ENCODE data around the gene C16orf74.

DNA sequence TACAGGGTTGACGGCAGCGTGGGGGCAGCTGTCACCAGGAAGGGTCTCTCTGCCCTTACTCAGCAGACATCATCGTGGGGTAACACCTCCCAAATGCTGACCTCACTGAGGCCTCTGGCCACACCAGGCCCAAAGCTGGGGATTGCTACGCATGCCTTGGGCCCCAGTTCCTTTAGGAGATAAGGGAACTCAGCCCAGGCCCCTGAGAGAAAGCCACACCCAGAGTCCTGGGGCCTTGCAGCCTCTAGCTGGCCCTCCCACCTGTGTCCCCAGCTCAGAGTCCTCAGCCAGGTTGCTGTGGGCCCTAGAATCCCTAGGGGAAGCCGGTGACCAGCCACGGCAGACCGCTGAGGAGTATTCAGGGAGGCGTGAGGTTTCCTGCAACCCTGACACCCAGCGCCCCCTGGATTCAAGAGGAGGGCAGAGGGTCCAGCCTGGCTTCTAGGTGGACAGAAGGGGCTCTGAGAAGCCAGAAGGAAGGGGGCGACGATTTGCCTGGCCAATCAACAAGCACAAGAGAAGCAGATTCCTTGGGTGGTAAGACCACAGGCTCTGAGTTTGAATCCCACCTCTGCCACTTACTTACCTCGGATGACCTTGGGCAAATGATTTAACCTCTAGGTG is 51.8 kb downstream of the C16orf74 start:
- TF ChIP-seq CTCF (IDR thresholded peaks at IDR 0.05) (no peak), POLR2A (IDR thresholded peaks at IDR 0.05) (no peak), POLR2AphosphoS5 (IDR thresholded peaks at IDR 0.05) (no peak), EP300 (IDR thresholded peaks at IDR 0.05; ENCODE audit: low read depth) (no peak)

Measured in transverse colon (tissue), 4 donors.